Liver (tissue), 9 donors: ENCODE results near the gene ZNF280A. TPM values are rescaled to one million over a fixed set of nuclear protein-coding genes. Genes with fewer than 3 reads are reported as not detected.
"Not testable (repeated sequence)": the region's sequence is repeated elsewhere in the genome, so short reads cannot be mapped to it uniquely, and the experiment has no call there.

ENCODE experiments used
- DNase-seq: peaks from one replicate; pipeline ENCODE4 v3.0.0-alpha.2; 2017; ENCODE audit warnings: low spot score
- H3K27ac ChIP-seq, 2 donors: one replicate each; pipeline ENCODE4 v1.7.0; 2013; ENCODE audit warnings: inconsistent platforms in 2 of 2, low read length in 2 of 2, control low read depth in 1 of 2, low read depth in 1 of 2, mild to moderate bottlenecking in 1 of 2
- H3K27me3 ChIP-seq, 4 donors: one replicate each; pipeline versions ENCODE4 v1.6.1 to v1.7.0; 2013; ENCODE audit warnings: low read length in 3 of 4, inconsistent platforms in 1 of 4, mild to moderate bottlenecking in 1 of 4, moderate library complexity in 1 of 4; ENCODE audit not compliant: control insufficient read depth in 4 of 4, insufficient read depth in 4 of 4
- H3K36me3 ChIP-seq, 4 donors: one replicate each; pipeline versions ENCODE4 v1.6.1 to v1.7.0; 2013; ENCODE audit warnings: low read length in 3 of 4, mild to moderate bottlenecking in 3 of 4, low read depth in 1 of 4, moderate library complexity in 1 of 4; ENCODE audit not compliant: control insufficient read depth in 4 of 4, insufficient read depth in 3 of 4
- H3K4me1 ChIP-seq, 4 donors: one replicate each; pipeline versions ENCODE4 v1.6.1 to v1.7.0; 2013; ENCODE audit warnings: low read length in 3 of 4, mild to moderate bottlenecking in 3 of 4, moderate library complexity in 1 of 4; ENCODE audit not compliant: control insufficient read depth in 4 of 4, insufficient read depth in 4 of 4
- H3K4me3 ChIP-seq, 3 donors: one replicate each; pipeline versions ENCODE4 v1.6.1 to v1.7.0; 2013; ENCODE audit warnings: low read length in 3 of 3, control low read depth in 1 of 3, low read depth in 1 of 3, mild to moderate bottlenecking in 1 of 3
- H3K9ac ChIP-seq, 2 donors: one replicate each; pipeline ENCODE4 v1.7.0; 2013; ENCODE audit warnings: low read length in 2 of 2, mild to moderate bottlenecking in 2 of 2, moderate library complexity in 2 of 2, control low read depth in 1 of 2, low read depth in 1 of 2
- H3K9me3 ChIP-seq, 4 donors: one replicate each; pipeline versions ENCODE4 v1.6.1 to v1.7.0; 2013; ENCODE audit warnings: low read length in 3 of 4; ENCODE audit not compliant: control insufficient read depth in 4 of 4
- EGR1 ChIP-seq, 2 donors: IDR thresholded peaks; 2 replicates each; pipeline ENCODE4 v1.6.1; 2016 to 2018; ENCODE audit warnings: antibody characterized with exemption in 2 of 2, low read depth in 2 of 2
- FOXA1 ChIP-seq: IDR thresholded peaks from 2 replicates; pipeline ENCODE4 v1.6.1; 2016; ENCODE audit warnings: antibody characterized with exemption
- FOXA2 ChIP-seq: IDR thresholded peaks from 2 replicates; pipeline ENCODE4 v1.6.1; 2016; ENCODE audit warnings: antibody characterized with exemption
- HNF4A ChIP-seq, 2 donors: conservative IDR thresholded peaks; 2 replicates each; pipeline ENCODE4 v1.6.1; 2016; ENCODE audit warnings: antibody characterized with exemption in 2 of 2, mild to moderate bottlenecking in 2 of 2
- HNF4G ChIP-seq: IDR thresholded peaks from 2 replicates; pipeline ENCODE4 v1.6.1; 2016; ENCODE audit warnings: antibody characterized with exemption
- JUND ChIP-seq, 2 donors: IDR thresholded peaks; 2 replicates each; pipeline ENCODE4 v1.6.1; 2016; ENCODE audit warnings: antibody characterized with exemption in 2 of 2
- NR2F2 ChIP-seq: IDR thresholded peaks from 2 replicates; pipeline ENCODE4 v1.6.1; 2016; ENCODE audit warnings: antibody characterized with exemption
- RAD21 ChIP-seq, 2 donors: IDR thresholded peaks; 2 replicates each; pipeline ENCODE4 v1.6.1; 2016; ENCODE audit warnings: antibody characterized with exemption in 2 of 2, mild to moderate bottlenecking in 2 of 2
- RXRA ChIP-seq, 2 donors: IDR thresholded peaks; 2 replicates each; pipeline ENCODE4 v1.6.1; 2017 to 2018; ENCODE audit warnings: antibody characterized with exemption in 2 of 2, mild to moderate bottlenecking in 1 of 2
- SP1 ChIP-seq: IDR thresholded peaks from 2 replicates; pipeline ENCODE4 v1.6.1; 2018; ENCODE audit warnings: antibody characterized with exemption, mild to moderate bottlenecking
- TAF1 ChIP-seq: conservative IDR thresholded peaks from 2 replicates; pipeline ENCODE4 v1.6.1; 2016; ENCODE audit warnings: antibody characterized with exemption, mild to moderate bottlenecking
- YY1 ChIP-seq: IDR thresholded peaks from 2 replicates; pipeline ENCODE4 v1.6.1; 2016; ENCODE audit warnings: antibody characterized with exemption, mild to moderate bottlenecking
- WGBS: extraction: QIAGEN DNeasy Blood & Tissue Kit; methylation state at CpG from one replicate; pipeline ENCODE4 v1.1.7; 2013; 5-methylcytosine and 5-hydroxymethylcytosine counted together
- polyA plus RNA-seq, 2 donors: library from polyadenylated mRNA; stranded (reverse) in 1 of 2; unstranded in 1 of 2; fragments of 200-250 nt in 1 of 2; fragments of >200 nt in 1 of 2; fragmentation: Nextera tagmentation in 1 of 2; extraction: Ambion mirVana in 1 of 2; gene quantifications; one replicate each; pipeline versions ENCODE4 v1.2.1 to v1.2.3, GENCODE V29; 2013 to 2015
- total RNA-seq, 2 donors: library from RNA; depleted of rRNA; stranded (reverse); fragments of >200 nt; gene quantifications; one replicate each; pipeline ENCODE4 v1.2.3, GENCODE V29; 2014
- TF ChIP-seq, protein P1 (sequence below): IDR thresholded peaks from 2 replicates; pipeline ENCODE4 v1.6.1; 2016; ENCODE audit warnings: antibody characterized with exemption
- TF ChIP-seq, protein P2 (sequence below): IDR thresholded peaks from 2 replicates; pipeline ENCODE4 v1.6.1; 2016; ENCODE audit warnings: antibody characterized with exemption
- TF ChIP-seq, protein P3 (sequence below): IDR thresholded peaks from 2 replicates; pipeline ENCODE4 v1.6.1; 2016; ENCODE audit warnings: antibody characterized with exemption, mild to moderate bottlenecking
- TF ChIP-seq, protein P4 (sequence below): IDR thresholded peaks from 2 replicates; pipeline ENCODE4 v1.6.1; 2016; ENCODE audit warnings: antibody characterized with exemption
- TF ChIP-seq, protein P5 (sequence below): fragments of 150-350 bp; IDR thresholded peaks from 2 replicates; pipeline ENCODE4 v1.5.1; 2017; ENCODE audit warnings: improper control_type of control experiment, low read depth, low read length; ENCODE audit not compliant: missing input control
- donor health status: healthy.
- donor health status: healthy.
- donor health status: healthy.
- donor health status: healthy.
- donor health status: healthy.

The ZNF280A gene
- total and polyA plus RNA-seq, 4 donors, result not detected

DNA sequence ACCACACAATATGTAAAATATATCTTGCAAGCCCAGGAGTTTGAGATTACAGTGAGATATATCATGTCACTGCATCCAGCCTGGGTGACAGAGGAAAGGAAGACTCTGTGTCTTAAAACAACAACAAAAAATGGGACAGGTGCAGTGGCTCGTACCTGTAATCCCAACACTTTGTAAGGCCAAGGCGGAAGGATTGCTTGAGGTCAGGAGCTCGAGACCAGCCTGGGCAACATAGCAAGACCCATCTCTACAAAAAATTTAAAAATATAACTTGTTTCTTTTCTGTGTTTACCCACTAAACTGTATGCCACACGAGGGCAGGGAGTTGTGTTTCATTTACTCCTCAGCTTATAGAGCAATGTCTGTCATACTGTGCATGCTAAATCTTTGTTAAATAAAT, 3.1 kb downstream of the ZNF280A start:
- H3K4me3 ChIP-seq, result no peak overlapping the region
- peaks cover 0 to 12% (median under 1%) of the 10 kb centered on the region in 4 donors for H3K27me3 ChIP-seq
- 59% methylated on average over 4 of the region's 4 CpGs for WGBS
- no peak for TF ChIP-seq RXRA (IDR thresholded peaks at IDR 0.05)
- no peak for TF ChIP-seq FOXA1
- TF ChIP-seq SP1, result no peak
- TF ChIP-seq HNF4A (conservative IDR thresholded peaks at IDR 0.05), result no peak
- TF ChIP-seq JUND (IDR thresholded peaks at IDR 0.05), result no peak
- TF ChIP-seq TAF1, result no peak
- TF ChIP-seq, protein P1, sequence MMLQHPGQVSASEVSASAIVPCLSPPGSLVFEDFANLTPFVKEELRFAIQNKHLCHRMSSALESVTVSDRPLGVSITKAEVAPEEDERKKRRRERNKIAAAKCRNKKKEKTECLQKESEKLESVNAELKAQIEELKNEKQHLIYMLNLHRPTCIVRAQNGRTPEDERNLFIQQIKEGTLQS, result no peak
- no peak for TF ChIP-seq RAD21 (IDR thresholded peaks at IDR 0.05)
- TF ChIP-seq, protein P2, sequence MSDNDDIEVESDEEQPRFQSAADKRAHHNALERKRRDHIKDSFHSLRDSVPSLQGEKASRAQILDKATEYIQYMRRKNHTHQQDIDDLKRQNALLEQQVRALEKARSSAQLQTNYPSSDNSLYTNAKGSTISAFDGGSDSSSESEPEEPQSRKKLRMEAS, result no peak
- TF ChIP-seq, protein P3, sequence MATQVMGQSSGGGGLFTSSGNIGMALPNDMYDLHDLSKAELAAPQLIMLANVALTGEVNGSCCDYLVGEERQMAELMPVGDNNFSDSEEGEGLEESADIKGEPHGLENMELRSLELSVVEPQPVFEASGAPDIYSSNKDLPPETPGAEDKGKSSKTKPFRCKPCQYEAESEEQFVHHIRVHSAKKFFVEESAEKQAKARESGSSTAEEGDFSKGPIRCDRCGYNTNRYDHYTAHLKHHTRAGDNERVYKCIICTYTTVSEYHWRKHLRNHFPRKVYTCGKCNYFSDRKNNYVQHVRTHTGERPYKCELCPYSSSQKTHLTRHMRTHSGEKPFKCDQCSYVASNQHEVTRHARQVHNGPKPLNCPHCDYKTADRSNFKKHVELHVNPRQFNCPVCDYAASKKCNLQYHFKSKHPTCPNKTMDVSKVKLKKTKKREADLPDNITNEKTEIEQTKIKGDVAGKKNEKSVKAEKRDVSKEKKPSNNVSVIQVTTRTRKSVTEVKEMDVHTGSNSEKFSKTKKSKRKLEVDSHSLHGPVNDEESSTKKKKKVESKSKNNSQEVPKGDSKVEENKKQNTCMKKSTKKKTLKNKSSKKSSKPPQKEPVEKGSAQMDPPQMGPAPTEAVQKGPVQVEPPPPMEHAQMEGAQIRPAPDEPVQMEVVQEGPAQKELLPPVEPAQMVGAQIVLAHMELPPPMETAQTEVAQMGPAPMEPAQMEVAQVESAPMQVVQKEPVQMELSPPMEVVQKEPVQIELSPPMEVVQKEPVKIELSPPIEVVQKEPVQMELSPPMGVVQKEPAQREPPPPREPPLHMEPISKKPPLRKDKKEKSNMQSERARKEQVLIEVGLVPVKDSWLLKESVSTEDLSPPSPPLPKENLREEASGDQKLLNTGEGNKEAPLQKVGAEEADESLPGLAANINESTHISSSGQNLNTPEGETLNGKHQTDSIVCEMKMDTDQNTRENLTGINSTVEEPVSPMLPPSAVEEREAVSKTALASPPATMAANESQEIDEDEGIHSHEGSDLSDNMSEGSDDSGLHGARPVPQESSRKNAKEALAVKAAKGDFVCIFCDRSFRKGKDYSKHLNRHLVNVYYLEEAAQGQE, result no peak
- TF ChIP-seq HNF4G, result no peak
- TF ChIP-seq YY1, result no peak
- TF ChIP-seq FOXA2, result no peak
- TF ChIP-seq NR2F2, result no peak
- TF ChIP-seq, protein P4, sequence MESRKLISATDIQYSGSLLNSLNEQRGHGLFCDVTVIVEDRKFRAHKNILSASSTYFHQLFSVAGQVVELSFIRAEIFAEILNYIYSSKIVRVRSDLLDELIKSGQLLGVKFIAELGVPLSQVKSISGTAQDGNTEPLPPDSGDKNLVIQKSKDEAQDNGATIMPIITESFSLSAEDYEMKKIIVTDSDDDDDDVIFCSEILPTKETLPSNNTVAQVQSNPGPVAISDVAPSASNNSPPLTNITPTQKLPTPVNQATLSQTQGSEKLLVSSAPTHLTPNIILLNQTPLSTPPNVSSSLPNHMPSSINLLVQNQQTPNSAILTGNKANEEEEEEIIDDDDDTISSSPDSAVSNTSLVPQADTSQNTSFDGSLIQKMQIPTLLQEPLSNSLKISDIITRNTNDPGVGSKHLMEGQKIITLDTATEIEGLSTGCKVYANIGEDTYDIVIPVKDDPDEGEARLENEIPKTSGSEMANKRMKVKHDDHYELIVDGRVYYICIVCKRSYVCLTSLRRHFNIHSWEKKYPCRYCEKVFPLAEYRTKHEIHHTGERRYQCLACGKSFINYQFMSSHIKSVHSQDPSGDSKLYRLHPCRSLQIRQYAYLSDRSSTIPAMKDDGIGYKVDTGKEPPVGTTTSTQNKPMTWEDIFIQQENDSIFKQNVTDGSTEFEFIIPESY, result no peak
- TF ChIP-seq, protein P5, sequence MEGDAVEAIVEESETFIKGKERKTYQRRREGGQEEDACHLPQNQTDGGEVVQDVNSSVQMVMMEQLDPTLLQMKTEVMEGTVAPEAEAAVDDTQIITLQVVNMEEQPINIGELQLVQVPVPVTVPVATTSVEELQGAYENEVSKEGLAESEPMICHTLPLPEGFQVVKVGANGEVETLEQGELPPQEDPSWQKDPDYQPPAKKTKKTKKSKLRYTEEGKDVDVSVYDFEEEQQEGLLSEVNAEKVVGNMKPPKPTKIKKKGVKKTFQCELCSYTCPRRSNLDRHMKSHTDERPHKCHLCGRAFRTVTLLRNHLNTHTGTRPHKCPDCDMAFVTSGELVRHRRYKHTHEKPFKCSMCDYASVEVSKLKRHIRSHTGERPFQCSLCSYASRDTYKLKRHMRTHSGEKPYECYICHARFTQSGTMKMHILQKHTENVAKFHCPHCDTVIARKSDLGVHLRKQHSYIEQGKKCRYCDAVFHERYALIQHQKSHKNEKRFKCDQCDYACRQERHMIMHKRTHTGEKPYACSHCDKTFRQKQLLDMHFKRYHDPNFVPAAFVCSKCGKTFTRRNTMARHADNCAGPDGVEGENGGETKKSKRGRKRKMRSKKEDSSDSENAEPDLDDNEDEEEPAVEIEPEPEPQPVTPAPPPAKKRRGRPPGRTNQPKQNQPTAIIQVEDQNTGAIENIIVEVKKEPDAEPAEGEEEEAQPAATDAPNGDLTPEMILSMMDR, result no peak
- no peak for DNase-seq
- no peaks in the 10 kb centered on the region for H3K36me3 ChIP-seq
- H3K27ac ChIP-seq, result no peak overlapping the region
- H3K9me3 ChIP-seq, result no peaks in the 10 kb centered on the region
- H3K4me1 ChIP-seq, result no peaks in the 10 kb centered on the region
- no peak overlapping the region for H3K9ac ChIP-seq

DNA sequence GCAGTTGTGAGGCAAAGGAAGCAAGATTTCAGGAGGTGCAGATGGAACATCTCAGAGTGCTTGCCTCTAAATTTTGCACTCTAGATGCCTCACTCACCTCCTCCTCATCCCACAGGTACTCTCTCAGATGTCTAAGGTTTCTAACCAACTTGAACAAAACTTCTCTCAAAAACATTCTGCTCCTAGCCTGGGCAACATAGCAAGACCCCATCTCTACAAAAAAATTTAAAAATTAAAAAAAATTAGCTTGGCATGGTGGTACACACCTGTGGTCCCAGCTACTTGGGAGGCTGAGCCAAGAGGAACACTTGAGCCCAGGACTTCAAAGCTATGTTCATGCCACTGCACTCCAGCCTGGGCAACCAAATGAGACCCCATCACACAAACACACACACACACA, 4.2 kb downstream of the ZNF280A start:
- no peaks in the 10 kb centered on the region for H3K9me3 ChIP-seq
- no peak overlapping the region for H3K27ac ChIP-seq
- no peaks in the 10 kb centered on the region for H3K4me1 ChIP-seq
- no peak overlapping the region for H3K9ac ChIP-seq
- no peaks in the 10 kb centered on the region for H3K36me3 ChIP-seq
- peaks cover 0 to 12% (median under 1%) of the 10 kb centered on the region in 4 donors for H3K27me3 ChIP-seq
- H3K4me3 ChIP-seq, result no peak overlapping the region
- DNase-seq, result no peak
- TF ChIP-seq SP1, result no peak
- TF ChIP-seq FOXA1, result no peak
- TF ChIP-seq TAF1, result no peak
- TF ChIP-seq EGR1 (IDR thresholded peaks at IDR 0.05; ENCODE audit: low read depth in 2 of 2), result no peak
- TF ChIP-seq, protein P4, result no peak
- TF ChIP-seq, protein P5, result no peak
- no peak for TF ChIP-seq JUND (IDR thresholded peaks at IDR 0.05)
- no peak for TF ChIP-seq NR2F2
- TF ChIP-seq FOXA2, result no peak
- no peak for TF ChIP-seq YY1

DNA sequence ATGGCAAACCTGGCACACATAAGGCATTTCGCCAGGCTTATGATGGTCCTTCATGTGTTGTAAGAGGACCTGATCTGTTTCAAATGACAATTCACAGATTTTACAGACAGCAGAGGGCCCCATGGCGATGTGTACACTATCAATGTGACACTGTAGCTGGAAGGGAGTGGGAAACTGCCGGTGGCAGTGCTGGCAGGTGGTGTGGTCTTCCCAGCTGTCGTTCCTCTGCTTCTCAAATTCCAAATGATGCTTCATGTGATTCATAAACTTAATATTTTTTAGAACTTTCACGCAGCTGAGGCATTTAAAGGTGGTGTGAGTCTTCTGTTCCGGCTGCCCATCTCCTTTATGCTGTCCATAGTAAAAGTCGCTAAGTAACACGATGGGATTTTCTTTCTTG, 5.6 kb downstream of the ZNF280A start:
- not testable (repeated sequence) for H3K9ac ChIP-seq, H3K4me3 ChIP-seq, DNase-seq, H3K4me1 ChIP-seq, H3K9me3 ChIP-seq, H3K27ac ChIP-seq, H3K36me3 ChIP-seq, H3K27me3 ChIP-seq
- WGBS, result 44% methylated on average over 8 of the region's 8 CpGs
